ENCODE measurements around the gene VOPP1. TPM values are rescaled to one million over a fixed set of nuclear protein-coding genes. Genes with fewer than 3 reads are reported as not detected.

VOPP1 gene
- total and polyA plus RNA-seq, 11 donors, result 9.9 to 58.0 (median 22.9) TPM

DNA sequence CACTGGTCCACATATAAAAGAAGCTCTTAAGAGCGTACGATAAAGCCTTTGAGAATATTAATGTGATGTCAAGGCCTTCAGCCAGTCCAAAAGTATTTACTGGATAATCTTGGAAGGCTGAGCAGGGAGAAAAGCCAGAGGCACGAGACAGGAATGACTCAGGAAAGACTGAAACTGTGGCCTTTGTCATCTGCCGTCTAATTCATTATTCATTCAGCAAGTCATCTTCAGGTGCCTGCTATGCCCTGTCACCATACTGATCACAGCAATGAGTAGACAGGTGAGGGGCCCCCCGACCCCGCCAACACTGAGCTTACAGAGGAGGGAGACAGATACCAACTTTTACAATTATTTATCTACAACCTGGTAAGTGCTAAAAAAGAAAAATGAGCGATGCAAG lies 78.9 kb downstream of the VOPP1 start:
- TF ChIP-seq POLR2A (IDR thresholded peaks at IDR 0.05), result no peak
- TF ChIP-seq, protein P1, sequence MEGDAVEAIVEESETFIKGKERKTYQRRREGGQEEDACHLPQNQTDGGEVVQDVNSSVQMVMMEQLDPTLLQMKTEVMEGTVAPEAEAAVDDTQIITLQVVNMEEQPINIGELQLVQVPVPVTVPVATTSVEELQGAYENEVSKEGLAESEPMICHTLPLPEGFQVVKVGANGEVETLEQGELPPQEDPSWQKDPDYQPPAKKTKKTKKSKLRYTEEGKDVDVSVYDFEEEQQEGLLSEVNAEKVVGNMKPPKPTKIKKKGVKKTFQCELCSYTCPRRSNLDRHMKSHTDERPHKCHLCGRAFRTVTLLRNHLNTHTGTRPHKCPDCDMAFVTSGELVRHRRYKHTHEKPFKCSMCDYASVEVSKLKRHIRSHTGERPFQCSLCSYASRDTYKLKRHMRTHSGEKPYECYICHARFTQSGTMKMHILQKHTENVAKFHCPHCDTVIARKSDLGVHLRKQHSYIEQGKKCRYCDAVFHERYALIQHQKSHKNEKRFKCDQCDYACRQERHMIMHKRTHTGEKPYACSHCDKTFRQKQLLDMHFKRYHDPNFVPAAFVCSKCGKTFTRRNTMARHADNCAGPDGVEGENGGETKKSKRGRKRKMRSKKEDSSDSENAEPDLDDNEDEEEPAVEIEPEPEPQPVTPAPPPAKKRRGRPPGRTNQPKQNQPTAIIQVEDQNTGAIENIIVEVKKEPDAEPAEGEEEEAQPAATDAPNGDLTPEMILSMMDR (IDR thresholded peaks at IDR 0.05), result no peak
- H3K27ac ChIP-seq, result no peak overlapping the region
- peaks cover 0 to 7% (median 0%) of the 10 kb centered on the region in 12 donors for H3K4me1 ChIP-seq
- peaks cover 0 to 80% (median 50%) of the 10 kb centered on the region in 9 donors for H3K36me3 ChIP-seq
- no peak for DNase-seq
- ATAC-seq, result peak in 1 of 4 donors; percentile 14
- intact Hi-C loops (cut with DNase I), result no loop called here
- 73 to 79% (median 76%) methylated on average over 7 of the region's 7 CpGs for WGBS, 4 donors
- no peak overlapping the region for H3K4me3 ChIP-seq
- no peaks in the 10 kb centered on the region for H3K27me3 ChIP-seq
- H3K9me3 ChIP-seq, result no peaks in the 10 kb centered on the region

DNA sequence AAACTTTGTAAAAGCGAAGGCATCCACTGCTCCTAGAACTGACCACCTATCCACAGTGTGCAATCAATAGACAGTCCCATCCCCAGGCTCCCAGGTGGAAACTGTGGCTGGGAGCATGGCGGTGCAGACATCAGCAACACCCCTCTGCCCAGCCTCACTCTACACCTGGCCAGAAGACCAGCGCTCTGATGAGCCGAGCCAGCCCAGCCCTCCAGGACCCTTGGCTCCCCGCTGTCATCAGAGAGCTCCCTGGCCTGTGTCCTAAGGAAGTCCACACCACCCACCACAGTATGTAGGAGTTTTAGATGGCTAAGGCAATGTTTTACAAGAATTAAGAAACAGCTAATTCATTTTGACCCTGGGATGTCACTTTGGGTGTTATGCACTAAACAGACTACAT lies 81.0 kb downstream of the VOPP1 start:
- TF ChIP-seq, protein P1 (IDR thresholded peaks at IDR 0.05), result no peak
- TF ChIP-seq POLR2A (IDR thresholded peaks at IDR 0.05), result no peak
- no peak for ATAC-seq
- H3K27ac ChIP-seq, result no peak overlapping the region
- no peaks in the 10 kb centered on the region for H3K27me3 ChIP-seq
- H3K4me3 ChIP-seq, result no peak overlapping the region
- H3K4me1 ChIP-seq, result peaks cover 0 to 7% (median 0%) of the 10 kb centered on the region in 12 donors
- no peak for DNase-seq
- intact Hi-C loops (cut with DNase I), result no loop called here
- no peaks in the 10 kb centered on the region for H3K9me3 ChIP-seq
- peaks cover 0 to 72% (median 44%) of the 10 kb centered on the region in 9 donors for H3K36me3 ChIP-seq
- 89 to 98% (median 95%) methylated on average over 5 of the region's 5 CpGs for WGBS, 4 donors

DNA sequence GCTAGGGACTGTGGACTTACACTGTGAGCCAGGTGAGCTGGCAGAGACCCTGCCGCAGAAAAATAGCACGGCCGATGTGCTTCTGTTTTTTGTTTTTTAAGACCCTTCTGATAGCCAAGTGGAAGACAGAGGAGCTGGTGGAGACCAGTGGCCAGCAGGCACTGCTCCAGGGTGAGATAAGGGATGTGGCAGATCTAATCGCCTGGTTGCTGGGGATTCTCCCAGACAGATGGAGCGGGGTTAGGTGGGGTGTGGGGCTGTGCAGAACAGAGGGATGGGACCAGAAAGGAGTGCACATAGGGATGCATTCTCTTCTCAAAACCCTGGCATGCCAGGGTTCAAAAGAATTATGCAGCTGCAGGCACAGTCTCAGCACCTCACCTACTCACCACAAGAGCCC lies 82.2 kb downstream of the VOPP1 start:
- Histone ChIP-seq H3K27ac (no peak overlapping the region), H3K36me3 (peaks cover 0 to 73% (median 43%) of the 10 kb centered on the region in 9 donors), H3K27me3 (no peaks in the 10 kb centered on the region), H3K9me3 (no peaks in the 10 kb centered on the region), H3K4me1 (peaks cover 0 to 7% (median 0%) of the 10 kb centered on the region in 12 donors), H3K4me3 (no peak overlapping the region)
- WGBS, 4 donors, result 73 to 81% (median 80%) methylated on average over 5 of the region's 5 CpGs
- TF ChIP-seq, protein P1 (IDR thresholded peaks at IDR 0.05), result no peak
- no peak for TF ChIP-seq POLR2A (IDR thresholded peaks at IDR 0.05)
- intact Hi-C loops (cut with DNase I), result no loop called here
- no peak for DNase-seq
- no peak for ATAC-seq

DNA sequence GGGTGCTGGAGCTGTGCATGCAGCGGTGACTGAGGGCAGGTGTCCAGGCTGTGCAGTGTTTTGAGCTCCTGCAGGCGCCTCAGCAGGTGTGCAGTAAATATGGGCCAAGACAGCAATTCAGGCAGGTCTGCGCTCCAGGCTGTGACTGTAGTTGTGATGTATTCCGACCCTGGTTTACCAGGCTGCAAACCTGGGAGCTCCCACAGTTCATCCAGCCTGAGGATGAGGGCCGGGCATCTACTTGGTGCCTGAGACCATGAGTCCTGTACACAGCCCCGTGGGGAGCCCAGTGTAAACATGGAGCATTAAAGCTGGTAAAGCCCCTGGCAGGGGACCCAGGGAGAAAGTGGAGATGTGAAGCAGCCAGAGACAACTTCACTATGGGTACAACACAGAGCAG lies 82.8 kb downstream of the VOPP1 start:
- Histone ChIP-seq H3K4me3 (no peak overlapping the region), H3K9me3 (no peaks in the 10 kb centered on the region), H3K36me3 (peaks cover 0 to 78% (median 43%) of the 10 kb centered on the region in 9 donors), H3K27ac (no peak overlapping the region), H3K27me3 (no peaks in the 10 kb centered on the region), H3K4me1 (peaks cover 0 to 7% (median 0%) of the 10 kb centered on the region in 12 donors)
- DNase-seq (no peak), ATAC-seq (no peak)
- TF ChIP-seq, protein P1 (IDR thresholded peaks at IDR 0.05), result no peak
- no peak for TF ChIP-seq POLR2A (IDR thresholded peaks at IDR 0.05)
- intact Hi-C loops (cut with DNase I), result no loop called here
- whole genome bisulfite sequencing, 4 donors, result 91 to 97% (median 95%) methylated on average over 4 to 6 of the region's 6 CpGs
